ENCODE data around the gene IGSF23.

- TF ChIP-seq CTCF (IDR thresholded peaks at IDR 0.05): no peak
- TF ChIP-seq ZFX (IDR thresholded peaks at IDR 0.05; ENCODE audit: borderline replicate concordance): no peak
Observed at GRCh38 chr19:44575116-44575700, 38.2 kb upstream of the IGSF23 start.
